ENCODE data around the gene RCL1. TPM values are rescaled to one million over a fixed set of nuclear protein-coding genes. Genes with fewer than 3 reads are reported as not detected.

The RCL1 gene
- total RNA-seq, 1 donor from 2014 or later: 15.6 TPM

DNA sequence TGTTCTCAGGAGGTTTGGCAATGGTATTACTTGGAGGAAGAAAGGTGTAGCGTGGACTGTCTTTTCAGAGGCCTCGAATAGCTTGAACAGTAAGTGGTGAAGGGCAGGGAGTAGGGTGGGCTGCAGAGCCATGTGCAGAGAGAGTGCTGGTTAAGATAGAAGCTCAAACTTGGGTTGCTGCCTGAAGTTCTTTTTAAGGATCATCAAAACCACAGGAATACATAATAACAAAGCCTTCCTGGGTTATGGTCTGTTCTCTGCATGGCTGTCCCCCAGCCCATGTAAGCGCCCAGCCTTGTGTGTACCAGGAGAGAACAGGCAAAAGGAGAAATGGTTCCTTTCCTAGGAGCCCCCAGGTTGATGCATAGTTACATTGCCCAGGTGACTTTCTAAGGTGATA lies 43.9 kb downstream of the RCL1 start:
- no peak overlapping the region for H3K27ac Mint-ChIP-seq
- peaks cover 43% of the 10 kb centered on the region for H3K36me3 Mint-ChIP-seq
- peaks cover 7% of the 10 kb centered on the region for H3K4me1 Mint-ChIP-seq (ENCODE audit: unreplicated experiment)
- H3K4me3 Mint-ChIP-seq: no peak overlapping the region
- no peaks in the 10 kb centered on the region for H3K27me3 Mint-ChIP-seq
- TF ChIP-seq CTCF (conservative IDR thresholded peaks at IDR 0.05): no peak
- DNase-seq (ENCODE audit: extremely low spot score, unreplicated experiment): no peak
- no peaks in the 10 kb centered on the region for H3K9me3 Mint-ChIP-seq

DNA sequence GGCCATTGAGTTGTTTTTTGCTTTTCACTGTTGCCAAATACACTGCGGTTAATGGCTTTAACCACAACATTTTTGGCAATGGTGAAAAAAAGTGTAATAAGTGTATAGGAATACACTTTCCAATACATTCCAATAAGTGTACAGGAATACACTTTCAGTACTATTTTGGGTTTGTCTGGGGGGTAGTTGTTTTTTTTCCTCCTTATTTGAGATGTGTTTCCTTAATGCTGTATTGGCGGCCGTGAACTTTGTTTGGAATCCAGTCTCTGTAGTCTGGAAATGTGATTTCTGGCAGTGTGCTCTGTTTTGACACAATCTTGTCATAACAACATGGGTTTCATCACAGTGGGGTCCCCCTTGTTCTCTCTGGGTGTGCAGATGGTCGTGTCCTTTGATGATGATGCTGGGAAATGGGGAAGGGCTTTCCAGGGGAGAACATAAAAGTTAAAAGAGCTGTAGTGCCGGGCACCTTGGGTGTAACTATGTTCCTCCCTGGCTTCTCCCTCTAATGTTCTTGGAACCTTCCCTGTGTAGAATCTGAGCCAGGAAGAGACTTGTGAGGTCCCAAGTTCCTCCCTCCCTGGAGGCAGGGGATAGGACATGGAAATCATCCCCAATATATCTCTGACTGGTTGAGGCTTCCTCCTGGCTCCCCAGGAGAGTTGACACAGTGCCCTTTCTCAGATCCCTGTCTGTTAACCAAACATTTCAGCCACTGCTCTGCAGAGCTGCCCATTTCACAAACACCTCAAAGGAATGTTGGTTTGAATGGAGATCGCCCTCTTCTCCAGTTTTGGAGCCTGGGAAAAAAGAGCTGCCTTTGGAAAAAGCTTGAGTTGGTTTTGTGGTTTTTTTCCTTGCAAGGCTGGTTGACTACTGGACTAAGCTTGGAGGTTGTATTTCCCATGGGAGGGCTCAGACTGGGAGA lies 44.8 kb downstream of the RCL1 start:
- no peaks in the 10 kb centered on the region for H3K27me3 Mint-ChIP-seq
- no peak overlapping the region for H3K27ac Mint-ChIP-seq
- no peak for TF ChIP-seq CTCF (conservative IDR thresholded peaks at IDR 0.05)
- no peaks in the 10 kb centered on the region for H3K9me3 Mint-ChIP-seq
- peaks cover 38% of the 10 kb centered on the region for H3K36me3 Mint-ChIP-seq
- no peak overlapping the region for H3K4me3 Mint-ChIP-seq
- H3K4me1 Mint-ChIP-seq (ENCODE audit: unreplicated experiment): peaks cover 7% of the 10 kb centered on the region
- DNase-seq (ENCODE audit: extremely low spot score, unreplicated experiment): no peak

DNA sequence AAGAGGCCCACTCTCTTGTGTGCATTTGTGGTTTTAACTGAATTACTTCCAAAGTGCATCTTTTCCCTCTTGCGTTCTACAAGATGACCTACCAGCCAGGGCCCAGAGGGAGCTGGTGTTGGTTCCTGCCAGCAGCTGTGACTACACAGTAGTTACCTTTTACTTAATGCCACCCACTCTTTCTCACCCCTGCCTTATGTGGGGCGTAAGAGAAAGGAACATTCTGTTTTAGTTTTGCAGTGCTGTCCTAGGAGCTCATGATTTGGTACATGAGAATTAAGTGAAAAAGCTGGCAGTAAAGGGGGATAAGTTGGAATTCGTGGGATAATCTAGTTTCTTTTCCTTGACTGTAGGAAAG lies 45.4 kb downstream of the RCL1 start:
- no peak for DNase-seq (ENCODE audit: extremely low spot score, unreplicated experiment)
- TF ChIP-seq CTCF (conservative IDR thresholded peaks at IDR 0.05): no peak
- Mint-ChIP-seq H3K4me1 (ENCODE audit: unreplicated experiment) (peaks cover 7% of the 10 kb centered on the region), H3K36me3 (peaks cover 33% of the 10 kb centered on the region), H3K27ac (no peak overlapping the region), H3K27me3 (no peaks in the 10 kb centered on the region), H3K4me3 (no peak overlapping the region), H3K9me3 (no peaks in the 10 kb centered on the region)

DNA sequence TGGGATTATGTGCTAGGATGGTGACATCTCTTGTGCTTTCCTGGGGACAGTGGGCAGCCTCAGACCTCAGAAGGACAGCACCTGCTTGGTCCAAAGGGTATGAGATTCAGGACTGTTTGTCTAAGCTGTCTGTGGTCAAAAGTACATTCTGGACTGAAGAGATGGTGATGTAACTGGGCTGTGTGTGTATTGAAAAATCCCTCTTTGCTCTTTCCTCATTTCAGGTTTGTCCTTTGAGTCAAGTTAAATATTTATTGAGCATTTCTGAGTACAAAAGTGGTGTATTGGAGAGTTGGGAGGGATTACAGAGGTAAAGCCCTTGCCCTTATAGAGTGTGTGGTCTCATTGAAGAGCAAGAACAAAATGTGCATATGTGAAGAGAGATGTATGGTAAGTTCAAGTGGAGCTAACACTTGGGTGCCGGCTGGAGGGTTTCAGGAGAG lies 46.7 kb downstream of the RCL1 start:
- Mint-ChIP-seq H3K36me3 (peaks cover 28% of the 10 kb centered on the region), H3K4me3 (no peak overlapping the region), H3K4me1 (ENCODE audit: unreplicated experiment) (peaks cover 7% of the 10 kb centered on the region), H3K27ac (no peak overlapping the region), H3K9me3 (no peaks in the 10 kb centered on the region), H3K27me3 (no peaks in the 10 kb centered on the region)
- TF ChIP-seq CTCF (conservative IDR thresholded peaks at IDR 0.05): no peak
- DNase-seq (ENCODE audit: extremely low spot score, unreplicated experiment): no peak

DNA sequence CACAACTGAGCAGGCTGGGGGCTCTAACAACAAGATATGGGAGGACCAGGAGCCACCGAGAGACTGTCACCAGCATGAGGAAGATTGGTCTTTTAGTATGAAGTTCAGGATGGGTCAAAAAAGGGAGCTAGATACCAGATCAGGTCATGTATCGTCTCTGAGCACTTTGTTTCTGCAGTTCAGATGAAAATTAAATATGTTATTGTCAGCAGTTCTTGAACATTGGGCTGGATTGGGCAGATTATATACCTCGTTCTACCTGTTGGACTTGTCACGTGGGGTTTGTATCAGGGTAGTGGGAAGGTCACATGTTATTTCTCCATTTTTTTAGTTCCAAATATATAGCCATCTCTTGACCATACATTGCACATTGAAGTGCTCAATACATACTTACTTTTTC lies 47.3 kb downstream of the RCL1 start:
- no peak for TF ChIP-seq CTCF (conservative IDR thresholded peaks at IDR 0.05)
- Mint-ChIP-seq H3K4me1 (ENCODE audit: unreplicated experiment) (peaks cover 7% of the 10 kb centered on the region), H3K4me3 (no peak overlapping the region), H3K27ac (no peak overlapping the region), H3K27me3 (no peaks in the 10 kb centered on the region), H3K36me3 (peaks cover 26% of the 10 kb centered on the region), H3K9me3 (no peaks in the 10 kb centered on the region)
- DNase-seq (ENCODE audit: extremely low spot score, unreplicated experiment): no peak
